Right lobe of liver (tissue), 4 donors: ENCODE measurements around the gene BICDL2.

Experiments
- POLR2A ChIP-seq: fragments of 450-650 bp; IDR thresholded peaks from one replicate; pipeline ENCODE4 v1.6.1; 2017; ENCODE audit warnings: antibody characterized with exemption, mild to moderate bottlenecking
- TF ChIP-seq, protein P1 (sequence below), 4 donors: fragments of 200-600 bp in 3 of 4; fragments of 450-650 bp in 1 of 4; IDR thresholded peaks; one replicate each; pipeline versions ENCODE4 v1.5.1 to v1.8.0; 2016 to 2022; ENCODE audit warnings: antibody characterized with exemption in 4 of 4, mild to moderate bottlenecking in 2 of 4
- donor health status: DM: no; HTN: no; CAD: no.
- donor health status: DM: no; HTN: no; CAD: no.
- donor health status: DM: no; HTN: yes; CAD: no.

DNA sequence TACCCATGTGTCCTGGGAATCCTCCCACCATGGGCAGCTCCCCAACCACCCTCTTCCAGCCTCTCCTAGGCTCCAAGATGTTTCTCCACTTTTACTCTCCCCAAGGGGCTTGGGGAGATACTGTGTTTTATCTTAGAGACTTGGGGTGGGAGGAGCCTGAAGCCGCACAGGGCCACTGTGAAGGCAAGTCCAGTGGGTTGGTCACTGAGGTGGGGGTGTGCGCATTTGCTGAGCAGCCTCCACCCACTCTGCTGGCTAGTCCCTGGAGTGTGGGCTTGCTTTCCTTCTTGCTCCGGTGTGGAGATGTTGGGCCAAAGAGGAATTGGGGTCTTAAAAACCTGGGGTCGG lies 28.1 kb downstream of the BICDL2 start:
- TF ChIP-seq, protein P1, sequence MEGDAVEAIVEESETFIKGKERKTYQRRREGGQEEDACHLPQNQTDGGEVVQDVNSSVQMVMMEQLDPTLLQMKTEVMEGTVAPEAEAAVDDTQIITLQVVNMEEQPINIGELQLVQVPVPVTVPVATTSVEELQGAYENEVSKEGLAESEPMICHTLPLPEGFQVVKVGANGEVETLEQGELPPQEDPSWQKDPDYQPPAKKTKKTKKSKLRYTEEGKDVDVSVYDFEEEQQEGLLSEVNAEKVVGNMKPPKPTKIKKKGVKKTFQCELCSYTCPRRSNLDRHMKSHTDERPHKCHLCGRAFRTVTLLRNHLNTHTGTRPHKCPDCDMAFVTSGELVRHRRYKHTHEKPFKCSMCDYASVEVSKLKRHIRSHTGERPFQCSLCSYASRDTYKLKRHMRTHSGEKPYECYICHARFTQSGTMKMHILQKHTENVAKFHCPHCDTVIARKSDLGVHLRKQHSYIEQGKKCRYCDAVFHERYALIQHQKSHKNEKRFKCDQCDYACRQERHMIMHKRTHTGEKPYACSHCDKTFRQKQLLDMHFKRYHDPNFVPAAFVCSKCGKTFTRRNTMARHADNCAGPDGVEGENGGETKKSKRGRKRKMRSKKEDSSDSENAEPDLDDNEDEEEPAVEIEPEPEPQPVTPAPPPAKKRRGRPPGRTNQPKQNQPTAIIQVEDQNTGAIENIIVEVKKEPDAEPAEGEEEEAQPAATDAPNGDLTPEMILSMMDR (IDR thresholded peaks at IDR 0.05): no peak
- no peak for TF ChIP-seq POLR2A
